M059J (cell line): Measurements from ENCODE around the gene SIDT2. TPM values are rescaled to one million over a fixed set of nuclear protein-coding genes. Genes with fewer than 3 reads are reported as not detected.
"Not testable (repeated sequence)": the region's sequence is repeated elsewhere in the genome, so short reads cannot be mapped to it uniquely, and the experiment has no call there.

Source experiments
- DNase-seq: peaks from one replicate; pipeline ENCODE4 v3.0.0-alpha.2; 2012; ENCODE audit warnings: low read depth
- total RNA-seq: library from RNA; depleted of rRNA; stranded (reverse); fragments of >200 nt; shearing (Covaris generic); gene quantifications from 2 replicates; pipeline ENCODE4 v1.2.3, GENCODE V29; 2014

Gene SIDT2
- total RNA-seq, 1 experiment from 2014 or later: 13.6 TPM

DNA sequence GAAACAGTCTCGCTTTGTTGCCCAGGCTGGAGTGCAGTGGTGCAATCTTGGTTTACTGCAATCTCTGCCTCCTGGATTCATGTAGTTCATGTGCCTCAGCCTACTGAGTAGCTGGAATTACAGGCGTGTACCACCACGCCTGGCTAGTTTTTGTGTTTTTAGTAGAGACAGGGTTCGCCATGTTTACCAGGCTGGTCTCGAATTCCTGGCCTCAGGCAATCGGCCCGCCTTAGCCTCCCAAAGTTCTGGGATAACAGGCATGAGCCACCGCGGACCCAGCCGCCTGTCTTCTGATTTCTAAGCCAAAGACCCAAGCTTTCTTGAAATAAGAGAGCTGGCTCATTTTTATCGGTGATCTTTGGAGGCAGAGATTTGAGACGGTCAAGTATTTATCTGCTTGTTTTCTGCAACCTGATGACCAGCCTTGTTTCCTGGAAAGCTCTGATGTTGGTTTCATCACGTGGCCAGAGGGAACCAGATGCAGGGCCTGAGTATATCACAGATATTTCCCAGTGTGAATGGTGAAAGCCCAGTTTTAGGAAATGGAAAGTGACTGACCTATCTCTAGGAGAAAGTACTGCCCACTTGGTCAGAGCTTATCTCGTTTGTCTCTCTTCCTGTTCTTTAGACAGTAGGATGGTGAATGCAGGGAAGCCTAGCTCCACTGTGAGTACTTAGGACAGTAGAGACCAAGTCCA is 5.7 kb upstream of the SIDT2 start:
- DNase-seq: no peak

DNA sequence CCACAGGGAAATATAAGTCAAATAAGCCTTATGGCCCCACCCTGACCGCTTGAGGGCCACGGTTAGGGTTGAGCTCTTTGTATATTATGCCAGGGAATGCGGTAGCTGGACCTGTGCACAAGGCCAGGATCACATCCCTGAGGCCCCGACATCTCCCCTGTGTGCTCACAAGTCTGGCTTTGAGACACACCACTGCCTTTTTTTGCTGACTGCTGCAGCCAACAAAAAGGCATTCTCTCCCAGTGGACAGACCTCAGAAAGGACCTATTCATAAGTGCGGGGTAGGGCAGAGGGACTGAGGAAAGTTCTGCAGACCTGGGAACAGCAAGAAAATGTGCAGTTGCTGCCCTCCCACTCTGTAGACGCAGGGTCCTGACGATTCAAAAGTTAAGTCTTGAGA is 3.4 kb upstream of the SIDT2 start:
- DNase-seq: no peak

DNA sequence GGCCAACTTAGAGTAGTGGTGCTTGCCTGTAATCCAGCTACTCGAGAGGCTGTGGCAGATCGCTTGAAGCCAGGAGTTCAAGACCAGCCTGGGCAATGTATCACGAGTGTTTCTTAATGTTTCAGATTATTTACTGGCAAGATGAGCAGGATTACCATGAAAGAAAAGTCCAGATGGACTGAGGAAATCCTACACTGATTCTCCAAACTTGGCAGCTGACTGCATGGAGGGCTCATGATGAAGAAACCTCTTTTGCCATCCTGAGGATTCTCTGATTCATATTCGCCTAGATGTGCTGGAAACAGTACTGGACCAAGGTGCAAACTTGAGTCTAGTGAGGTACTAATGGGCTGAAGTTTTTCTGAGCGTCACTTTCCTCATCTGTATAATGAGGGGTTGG is 2.8 kb upstream of the SIDT2 start:
- DNase-seq: no peak

DNA sequence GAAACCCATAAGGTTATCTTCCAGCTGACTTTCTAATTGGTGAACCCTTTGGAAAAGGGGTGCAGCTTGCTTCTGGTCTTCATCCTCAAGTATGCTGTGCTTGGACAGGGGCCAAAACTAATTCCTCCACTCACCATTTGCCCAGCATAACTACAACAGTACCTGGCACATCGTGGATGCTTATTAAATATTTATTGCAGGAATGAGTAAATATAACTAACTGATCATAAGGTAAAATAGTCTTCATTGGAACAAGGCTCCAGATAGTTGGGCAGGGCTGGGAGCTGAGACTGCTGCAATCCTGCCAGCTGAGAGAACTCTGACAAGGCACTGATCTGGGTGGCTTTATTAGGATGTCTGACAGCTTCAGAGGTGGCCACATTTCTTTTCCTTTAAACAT is 2.4 kb upstream of the SIDT2 start:
- no peak for DNase-seq

DNA sequence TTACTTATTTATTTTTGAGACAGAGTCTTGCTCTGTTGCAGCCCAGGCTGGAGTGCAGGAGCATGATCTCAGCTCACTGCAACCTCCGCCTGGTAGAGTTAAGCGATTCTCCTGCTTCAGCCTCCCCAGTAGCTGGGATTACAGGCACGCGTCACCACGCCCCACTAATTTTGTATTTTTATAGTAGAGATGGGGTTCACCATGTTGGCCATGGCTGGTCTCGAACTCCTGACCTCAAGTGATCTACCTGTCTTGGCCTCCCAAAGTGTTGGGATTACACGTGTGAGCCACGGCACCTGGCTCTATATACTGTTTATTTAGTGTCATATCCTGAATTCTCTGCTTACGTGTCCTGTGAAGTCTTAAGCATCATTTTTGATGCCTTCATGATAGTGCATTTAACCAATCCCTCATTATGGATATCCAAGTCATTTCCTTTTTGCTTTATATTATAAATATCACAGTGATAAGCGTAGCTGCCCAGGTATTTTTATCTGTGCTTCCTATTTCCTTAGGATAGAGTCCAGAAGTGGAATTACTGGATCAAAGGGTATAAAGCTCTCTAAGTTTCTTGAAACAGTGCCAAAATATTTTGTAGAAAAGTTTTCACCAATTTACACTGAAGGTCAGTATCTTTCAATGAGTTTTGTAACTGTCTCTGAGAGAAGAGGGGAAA is 871 bp upstream of the SIDT2 start:
- no peak for DNase-seq

DNA sequence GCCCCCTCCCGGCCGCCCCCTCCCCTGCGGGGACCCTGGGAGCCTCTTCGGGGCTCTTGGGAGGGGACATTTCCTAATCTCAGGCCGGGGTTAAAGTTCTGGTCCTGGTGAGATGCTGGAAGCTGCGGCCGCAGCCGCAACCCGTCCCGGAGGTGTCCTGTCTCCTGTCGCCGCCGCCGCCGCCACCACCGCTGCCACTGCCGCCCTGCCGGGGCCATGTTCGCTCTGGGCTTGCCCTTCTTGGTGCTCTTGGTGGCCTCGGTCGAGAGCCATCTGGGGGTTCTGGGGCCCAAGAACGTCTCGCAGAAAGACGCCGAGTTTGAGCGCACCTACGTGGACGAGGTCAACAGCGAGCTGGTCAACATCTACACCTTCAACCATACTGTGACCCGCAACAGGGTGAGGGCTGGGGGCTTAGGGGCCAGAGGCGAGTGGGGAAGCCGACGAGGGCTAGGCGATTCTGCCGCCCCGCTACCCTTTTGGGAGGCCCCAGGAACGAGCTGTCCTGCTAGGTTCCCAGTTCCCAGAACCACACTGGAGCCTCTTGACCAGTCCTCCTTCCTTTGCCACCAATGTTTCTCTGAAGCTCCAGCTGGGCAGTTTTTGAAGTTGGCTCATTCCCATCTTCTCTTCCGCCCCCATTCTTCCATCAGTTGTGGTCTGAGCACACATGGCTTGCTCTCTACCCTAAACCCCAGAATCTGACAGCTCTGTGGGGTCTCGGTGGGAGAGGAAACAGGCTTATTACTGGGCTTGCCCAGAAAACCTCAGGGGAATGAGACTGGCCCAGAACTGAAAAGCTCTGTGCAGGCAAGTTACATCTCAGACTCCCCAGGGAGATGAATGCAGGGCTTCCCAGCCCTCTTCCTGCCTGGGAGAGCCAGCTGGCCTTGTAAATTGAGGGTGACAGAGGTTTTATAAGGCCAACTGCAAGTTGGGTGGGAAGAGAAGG is 781 bp downstream of the SIDT2 start:
- peak; percentile 38 for DNase-seq

DNA sequence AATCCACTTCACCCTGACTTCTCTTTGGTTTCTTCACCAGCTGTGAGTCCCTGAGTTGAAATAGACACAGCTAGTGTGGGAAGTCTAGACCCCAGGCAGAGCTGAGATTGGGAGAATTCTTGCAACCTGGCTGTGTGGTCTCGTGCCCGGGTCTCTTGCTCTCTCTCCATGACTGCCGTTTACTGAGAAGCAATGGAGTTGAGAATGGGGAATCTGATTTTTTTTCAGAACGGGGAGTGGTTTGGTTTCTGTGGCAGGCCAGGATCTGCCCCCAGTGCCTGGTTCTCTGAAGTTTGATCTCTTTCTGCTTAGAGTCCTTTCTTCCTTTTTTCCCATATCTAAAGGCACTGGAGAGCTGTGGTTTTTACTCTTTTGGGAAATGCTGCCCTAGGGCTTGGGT is 1.5 kb downstream of the SIDT2 start:
- DNase-seq: peak; percentile 57

DNA sequence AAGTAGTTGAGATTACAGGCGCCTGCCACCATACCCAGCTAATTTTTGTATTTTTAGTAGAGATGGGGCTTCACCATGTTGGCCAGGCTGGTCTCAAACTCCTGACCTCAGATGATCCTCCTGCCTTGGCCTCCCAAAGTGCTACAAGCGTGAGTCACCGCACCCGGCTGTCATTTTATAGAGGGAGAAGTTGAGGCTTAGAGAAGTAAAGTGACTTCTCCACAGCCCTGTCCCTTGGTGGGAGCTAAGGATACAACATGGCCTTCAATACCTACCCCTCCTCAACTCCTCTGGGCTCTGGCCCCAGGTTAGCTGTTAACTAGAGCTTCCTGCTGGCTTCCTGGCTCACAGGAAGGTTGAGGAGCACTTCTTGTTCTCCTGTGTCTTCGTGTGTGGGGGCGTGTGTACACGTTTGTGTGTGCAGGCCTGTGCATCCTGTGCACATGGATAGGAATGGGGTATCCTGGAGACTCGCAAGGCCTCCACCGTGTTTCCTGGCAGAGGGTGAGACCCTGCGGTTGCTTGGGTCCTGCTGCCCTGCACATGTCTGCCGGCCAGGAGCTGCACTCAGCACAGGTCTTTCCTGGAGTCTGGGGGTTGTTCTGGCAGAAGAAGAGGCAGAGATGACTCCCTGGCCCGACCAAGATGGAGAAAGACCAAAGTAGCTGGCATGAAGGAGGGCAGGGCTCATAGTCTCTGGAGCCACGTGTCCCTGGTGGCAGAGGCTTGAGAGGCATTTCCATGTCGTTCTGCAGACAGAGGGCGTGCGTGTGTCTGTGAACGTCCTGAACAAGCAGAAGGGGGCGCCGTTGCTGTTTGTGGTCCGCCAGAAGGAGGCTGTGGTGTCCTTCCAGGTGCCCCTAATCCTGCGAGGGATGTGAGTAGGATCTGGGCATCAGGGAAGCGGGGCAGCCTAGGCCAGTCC is 2.4 kb downstream of the SIDT2 start:
- DNase-seq: no peak

DNA sequence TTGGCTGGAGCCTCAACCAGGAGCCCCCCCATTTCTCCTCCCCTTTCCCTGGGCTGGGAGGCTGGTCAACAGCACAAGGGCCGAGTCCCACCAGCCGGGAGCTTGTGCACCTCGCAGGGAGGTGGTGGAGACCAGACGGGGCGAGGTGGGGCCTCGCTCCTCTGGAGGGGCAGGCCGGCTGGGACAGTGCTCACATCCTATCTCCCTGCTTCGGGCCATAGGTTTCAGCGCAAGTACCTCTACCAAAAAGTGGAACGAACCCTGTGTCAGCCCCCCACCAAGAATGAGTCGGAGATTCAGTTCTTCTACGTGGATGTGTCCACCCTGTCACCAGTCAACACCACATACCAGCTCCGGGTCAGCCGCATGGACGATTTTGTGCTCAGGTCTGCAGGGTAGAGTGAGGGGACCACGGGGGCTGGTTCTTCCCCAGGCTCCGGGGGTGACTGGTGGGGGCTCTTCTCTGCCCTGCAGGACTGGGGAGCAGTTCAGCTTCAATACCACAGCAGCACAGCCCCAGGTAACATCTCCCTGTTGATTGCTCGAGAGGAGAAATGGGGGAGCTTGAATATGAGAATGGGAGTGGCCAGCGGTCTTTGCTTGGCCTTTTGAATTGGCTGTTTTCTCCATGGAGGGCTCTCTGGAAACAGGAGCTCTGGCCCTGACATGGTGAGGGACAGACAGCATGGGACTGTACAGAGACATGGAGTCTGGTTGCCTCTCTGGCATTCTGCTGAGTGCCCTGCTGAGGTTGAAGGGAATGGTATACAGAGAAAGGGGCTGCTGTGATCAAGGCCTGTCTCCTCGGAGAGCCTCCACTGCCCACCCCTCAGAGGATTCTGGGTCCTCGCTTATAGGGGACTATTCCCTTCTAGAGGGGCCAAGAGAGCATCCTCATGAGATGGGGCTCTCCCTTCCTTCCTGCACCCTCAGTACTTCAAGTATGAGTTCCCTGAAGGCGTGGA is 3.3 kb downstream of the SIDT2 start:
- DNase-seq: no peak

DNA sequence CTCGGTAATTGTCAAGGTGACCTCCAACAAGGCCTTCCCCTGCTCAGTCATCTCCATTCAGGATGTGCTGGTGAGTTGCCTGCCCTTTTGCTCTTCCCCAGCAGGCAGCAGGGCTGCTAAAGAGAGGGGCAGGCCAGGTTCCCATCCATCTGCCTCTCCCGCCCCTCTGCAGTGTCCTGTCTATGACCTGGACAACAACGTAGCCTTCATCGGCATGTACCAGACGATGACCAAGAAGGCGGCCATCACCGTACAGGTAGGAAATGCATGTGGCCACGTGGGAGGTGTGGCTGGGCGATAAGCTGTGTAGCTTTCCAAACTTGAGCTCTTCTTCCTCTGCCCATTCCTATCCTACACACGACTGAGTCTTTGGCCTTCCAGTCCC is 4.0 kb downstream of the SIDT2 start:
- no peak for DNase-seq

DNA sequence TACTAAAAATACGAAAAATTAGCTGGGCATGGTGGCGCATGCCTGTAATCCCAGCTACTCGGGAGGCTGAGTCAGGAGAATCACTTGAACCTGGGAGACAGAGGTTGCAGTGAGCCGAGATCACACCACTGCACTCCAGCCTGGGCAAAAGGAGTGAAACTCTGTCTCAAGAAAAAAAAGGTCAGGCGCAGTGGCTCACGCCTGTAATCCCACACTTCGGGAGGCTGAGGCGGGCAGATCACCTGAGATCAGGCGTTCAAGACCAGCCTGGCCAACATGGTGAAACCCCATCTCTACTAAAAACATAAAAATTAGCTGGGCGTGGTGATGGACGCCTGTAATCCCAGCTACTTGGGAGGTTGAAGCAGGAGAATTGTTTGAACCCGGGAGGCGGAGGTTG is 4.6 kb downstream of the SIDT2 start:
- not testable (repeated sequence) for DNase-seq

DNA sequence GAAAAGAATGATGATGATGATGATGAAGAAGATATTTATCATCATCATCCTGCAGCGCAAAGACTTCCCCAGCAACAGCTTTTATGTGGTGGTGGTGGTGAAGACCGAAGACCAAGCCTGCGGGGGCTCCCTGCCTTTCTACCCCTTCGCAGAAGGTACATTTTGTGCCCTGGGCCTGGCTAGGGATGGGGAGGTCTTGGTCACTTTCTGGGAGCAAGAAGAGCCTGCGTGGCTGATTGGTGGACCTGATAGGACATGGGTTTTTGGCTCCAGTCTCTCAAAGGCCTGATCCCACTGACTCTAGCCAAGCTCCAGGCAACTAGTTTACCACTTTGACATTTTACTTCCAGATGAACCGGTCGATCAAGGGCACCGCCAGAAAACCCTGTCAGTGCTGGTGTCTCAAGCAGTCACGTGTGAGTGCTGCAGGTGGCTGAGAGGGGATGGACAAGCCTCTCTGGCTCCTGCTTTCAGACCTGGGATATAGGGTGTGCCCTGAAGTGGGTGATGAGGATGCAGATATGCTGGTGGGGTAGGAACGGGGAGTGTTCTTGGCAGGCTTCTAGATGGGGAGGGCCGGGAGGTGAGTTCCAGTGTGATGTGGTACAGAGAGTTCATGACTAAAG is 5.3 kb downstream of the SIDT2 start:
- no peak for DNase-seq

DNA sequence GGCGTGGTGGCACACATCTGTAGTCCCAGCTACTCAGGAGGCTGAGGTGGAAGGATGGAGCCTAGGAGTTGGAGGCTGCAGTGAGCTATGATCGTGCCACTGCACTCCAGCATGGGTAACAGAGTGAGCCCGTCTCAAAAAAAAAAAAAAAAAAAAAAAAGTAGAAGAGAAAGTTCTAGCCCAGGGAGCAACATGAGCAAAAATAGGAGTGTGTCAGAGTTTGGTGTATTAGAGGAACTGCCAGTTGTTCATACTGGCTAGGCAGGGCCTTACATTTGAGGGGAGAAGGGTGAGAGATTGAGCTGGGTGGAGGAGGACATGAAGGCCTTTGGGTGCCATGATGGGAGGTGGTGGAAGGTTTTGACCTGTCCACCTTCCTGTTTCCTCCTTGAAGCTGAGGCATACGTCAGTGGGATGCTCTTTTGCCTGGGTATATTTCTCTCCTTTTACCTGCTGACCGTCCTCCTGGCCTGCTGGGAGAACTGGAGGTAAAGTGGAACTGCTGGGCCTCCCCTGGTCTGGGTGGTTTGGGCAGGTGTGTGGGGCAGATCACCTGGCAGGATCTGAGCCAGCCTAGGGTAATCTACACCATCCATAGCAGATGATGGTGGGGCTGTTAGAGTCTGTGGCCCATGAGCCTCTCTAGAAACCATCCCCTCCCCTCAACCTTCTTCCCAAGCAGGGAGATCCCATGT is 7.3 kb downstream of the SIDT2 start:
- no peak for DNase-seq

DNA sequence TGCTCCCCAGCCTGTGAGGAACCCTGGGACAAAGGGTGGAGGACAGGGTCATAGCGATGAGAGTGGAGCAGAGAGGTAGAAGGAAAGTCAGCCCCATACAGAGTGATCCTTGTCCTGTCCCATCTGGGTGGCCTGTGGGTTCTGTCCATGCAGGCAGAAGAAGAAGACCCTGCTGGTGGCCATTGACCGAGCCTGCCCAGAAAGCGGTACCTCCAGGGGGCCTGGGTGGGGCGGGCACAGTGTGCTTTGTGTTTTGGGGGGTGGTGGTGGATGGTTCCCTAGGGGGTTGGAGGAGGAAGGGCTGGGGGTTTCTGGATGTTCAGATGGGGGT is 7.9 kb downstream of the SIDT2 start:
- DNase-seq: no peak

DNA sequence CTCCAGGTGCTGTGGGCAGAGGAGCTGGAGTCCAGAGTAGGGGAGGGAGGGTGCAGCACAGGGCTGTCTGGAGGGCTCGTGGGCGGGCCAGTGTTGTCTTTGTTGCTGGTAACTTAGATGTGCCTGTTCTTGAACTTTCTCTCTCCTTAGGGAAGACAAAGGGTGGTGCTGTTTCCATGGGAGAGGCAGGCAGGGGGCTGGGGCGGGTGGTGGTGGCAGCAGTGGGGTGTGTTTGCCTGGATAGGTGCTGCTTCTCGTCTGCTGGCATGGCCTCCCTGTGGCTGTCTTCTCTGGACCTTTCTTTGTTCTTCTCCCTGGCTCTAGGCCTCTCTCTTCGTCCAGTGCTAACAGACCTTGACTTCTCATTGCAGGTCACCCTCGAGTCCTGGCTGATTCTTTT is 8.5 kb downstream of the SIDT2 start:
- no peak for DNase-seq

DNA sequence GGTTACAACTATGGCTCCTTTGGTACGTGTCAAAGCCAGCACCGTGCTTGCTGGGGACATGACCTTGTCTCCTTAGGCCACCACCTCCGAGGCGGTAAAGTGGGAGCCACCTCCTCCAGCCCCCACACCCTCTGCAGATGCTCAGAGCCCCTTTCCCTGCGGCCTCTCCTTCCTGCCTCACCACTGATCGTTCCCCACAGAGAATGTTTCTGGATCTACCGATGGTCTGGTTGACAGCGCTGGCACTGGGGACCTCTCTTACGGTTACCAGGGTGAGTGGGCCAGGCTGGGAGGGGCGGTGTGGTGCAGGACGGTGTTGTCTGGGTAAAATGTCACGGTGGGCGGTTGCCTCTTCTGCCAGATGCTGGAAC is 8.9 kb downstream of the SIDT2 start:
- DNase-seq: no peak

DNA sequence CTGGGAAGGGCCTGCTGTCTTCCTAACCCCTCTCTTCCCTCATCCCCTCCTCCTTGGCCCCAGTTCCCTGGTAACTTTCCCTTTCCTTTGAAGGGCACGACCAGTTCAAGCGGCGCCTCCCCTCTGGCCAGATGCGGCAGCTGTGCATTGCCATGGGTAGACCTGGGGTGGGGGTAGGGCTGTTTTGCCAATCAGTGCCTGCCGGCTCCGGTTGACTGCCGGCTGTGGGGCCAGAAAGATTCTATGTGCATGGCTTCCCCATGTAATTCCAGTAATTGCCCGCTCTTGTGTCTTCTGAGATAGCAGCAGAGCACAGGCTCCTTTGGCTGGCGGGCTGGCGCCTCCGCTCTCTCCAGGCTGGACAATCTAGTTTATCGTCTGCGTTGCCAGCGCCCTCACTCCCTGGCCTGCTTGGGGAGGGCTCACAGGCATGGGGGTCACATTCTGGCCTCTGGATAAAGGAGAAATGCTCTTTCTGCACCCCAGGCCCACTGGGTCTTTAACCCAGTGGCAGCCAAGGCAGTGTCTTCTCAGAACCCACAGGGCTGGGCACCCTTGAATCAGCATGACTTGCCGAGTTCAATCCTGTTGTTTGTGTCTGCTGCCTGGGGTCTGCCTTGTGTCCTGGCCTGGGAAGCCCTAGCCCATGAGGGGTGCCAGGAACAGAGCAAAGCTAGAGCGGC is 9.4 kb downstream of the SIDT2 start:
- no peak for DNase-seq

DNA sequence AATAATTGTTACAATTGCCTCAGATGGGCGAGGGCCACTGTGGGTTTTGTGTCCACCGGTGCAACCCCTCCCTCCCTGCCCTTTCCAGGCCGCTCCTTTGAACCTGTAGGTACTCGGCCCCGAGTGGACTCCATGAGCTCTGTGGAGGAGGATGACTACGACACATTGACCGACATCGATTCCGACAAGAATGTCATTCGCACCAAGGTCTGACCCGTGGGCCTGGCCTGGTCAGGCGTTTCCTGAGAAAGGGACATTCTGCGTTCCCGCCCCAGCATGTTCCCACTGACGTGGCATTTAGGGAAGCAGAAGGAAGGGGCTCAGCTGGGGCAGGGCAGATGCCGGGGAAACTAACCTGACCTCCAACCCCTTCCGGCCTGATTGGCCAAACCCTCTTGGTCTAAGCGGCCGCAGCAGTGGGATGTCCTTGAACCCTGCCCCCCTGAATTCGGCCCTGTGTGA is 10.1 kb downstream of the SIDT2 start:
- no peak for DNase-seq
